ENCODE measurements around the gene MTMR12.

The MTMR12 gene

GRCh38 chr5:32274548-32275395 is 38.0 kb downstream of the MTMR12 start:
- DNase-seq (ENCODE audit: low read depth): no peak

GRCh38 chr5:32273821-32274220 is 38.9 kb downstream of the MTMR12 start:
- no peak for DNase-seq (ENCODE audit: low read depth)

DNA sequence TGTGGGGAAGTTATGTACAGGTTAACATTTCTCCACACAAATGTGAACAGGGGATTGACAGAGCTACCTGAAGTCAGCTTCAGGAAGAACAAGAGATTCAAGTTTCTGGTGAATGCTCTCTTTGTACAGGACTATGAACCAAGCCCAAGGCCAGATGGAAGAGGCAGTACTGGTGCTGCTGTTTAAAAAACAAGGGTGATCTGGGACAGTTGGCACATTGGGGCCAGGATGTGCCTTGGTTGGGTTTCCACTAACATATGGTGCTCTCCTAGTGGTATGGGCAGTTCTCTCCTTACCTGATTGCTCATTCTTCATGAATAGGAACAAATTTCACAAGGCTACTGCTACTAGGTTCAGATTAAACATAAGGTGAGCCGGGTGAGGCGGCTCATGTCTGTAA is 40.0 kb downstream of the MTMR12 start:
- DNase-seq (ENCODE audit: low read depth): no peak

DNA sequence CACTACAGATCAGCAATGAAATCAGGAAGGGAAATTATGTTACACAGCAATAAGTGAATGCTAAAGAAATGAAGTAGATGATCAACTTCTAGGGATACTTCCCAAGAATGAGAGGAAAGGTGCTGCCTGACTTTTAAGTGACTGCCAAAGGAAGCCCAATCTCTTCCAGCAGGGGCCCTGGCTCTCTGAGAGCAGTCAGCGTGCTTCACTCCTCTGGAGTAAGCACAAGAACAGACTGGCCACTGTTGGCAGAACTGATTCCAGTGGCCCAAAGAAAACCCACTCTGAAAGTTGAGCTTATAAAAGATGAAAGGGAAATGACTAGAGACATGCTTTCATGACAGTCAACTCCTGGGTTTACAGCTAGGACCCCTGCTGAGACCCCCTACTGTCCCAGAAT is 41.8 kb downstream of the MTMR12 start:
- DNase-seq (ENCODE audit: low read depth): no peak

DNA sequence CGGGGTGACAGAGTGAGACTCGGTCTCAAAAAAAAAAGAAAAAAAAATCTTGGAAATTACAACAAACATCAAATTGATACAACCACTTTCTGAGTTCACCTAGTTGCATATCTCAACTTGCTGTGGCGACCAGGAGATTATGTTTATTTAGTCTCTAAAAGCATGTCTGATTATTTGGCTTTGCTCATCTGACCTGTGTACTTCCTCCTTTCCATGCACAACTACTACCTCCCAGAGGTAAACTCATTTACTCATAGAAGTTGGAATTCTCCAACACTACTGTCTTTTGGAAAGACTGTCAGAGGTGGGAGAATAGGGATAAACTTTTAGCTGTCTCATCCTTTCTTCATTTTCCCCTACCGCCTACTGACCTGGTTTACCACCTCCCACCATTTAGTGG is 42.6 kb downstream of the MTMR12 start:
- no peak for DNase-seq (ENCODE audit: low read depth)

GRCh38 chr5:32265902-32266301 is 46.8 kb downstream of the MTMR12 start:
- DNase-seq (ENCODE audit: low read depth): no peak

DNA sequence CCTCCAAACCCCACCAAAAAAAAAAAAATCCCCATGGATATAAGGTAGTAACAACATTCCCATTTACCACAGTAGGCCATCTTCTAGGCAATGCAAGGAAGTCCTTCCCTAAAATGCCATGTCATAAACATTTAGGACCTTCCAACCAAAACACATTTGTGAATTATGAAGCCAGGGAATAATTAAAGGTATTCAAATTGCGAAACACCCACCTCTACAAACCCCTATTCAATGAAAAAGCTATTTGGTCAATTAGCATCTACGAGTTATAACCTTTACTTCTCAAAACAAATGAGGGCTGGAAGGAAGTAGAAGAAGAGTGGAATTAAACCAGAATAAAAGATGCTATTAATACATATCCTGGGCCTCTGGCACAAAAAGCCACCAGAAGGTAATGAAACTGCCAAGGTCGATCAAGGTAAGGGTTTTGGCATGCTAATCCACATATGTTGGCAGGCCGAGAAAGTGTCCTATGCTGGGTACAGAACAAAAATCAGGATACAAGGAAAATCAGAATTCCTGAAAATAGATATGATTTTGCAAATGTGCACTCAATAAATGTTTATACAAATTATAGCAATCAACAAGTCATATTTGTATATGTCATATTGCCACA is 47.7 kb downstream of the MTMR12 start:
- no peak for DNase-seq (ENCODE audit: low read depth)

- no peak for DNase-seq (ENCODE audit: low read depth)
Observed at GRCh38 chr5:32263684-32264083, 49.1 kb downstream of the MTMR12 start.

DNA sequence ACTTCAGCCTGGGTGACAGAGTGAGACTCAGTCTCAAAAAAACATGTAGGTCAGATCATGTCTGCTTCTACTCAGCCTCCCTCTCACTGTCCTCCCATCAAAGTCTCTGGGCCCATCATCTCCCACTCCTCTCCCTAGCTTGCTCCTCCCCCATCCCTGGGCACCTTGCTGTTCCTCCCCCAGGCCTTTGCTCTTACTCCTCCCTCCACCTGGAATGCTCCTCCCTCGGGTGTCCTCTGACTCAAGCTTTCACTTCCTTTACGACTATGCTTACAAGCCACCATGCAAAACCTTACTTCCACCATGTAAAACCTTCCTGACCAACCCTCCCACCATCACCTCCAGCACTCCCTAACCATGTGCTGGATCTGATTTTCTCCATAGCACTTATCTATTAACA is 51.5 kb downstream of the MTMR12 start:
- DNase-seq (ENCODE audit: low read depth): no peak

DNA sequence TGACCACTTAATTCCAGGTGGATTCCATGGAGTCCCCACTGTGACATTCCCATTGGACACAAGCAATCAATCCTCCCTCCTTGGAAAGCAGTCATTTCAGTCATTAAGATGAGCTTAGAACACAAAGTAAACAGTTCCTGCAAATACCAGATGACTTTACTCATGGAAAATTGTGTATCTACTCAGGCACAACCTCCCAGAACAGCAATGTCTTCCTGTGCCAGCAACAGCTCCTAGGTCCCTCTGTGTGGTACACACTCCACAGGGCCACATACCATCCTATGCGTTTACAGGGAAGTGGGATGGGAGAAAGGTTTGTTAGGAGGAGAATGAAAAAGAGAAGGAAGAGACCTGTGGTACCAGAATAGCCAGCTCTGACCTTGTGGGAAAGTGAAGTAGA is 53.7 kb downstream of the MTMR12 start:
- no peak for DNase-seq (ENCODE audit: low read depth)

GRCh38 chr5:32258424-32258823 is 54.3 kb downstream of the MTMR12 start:
- no peak for DNase-seq (ENCODE audit: low read depth)

GRCh38 chr5:32255540-32255900 is 57.2 kb downstream of the MTMR12 start:
- DNase-seq (ENCODE audit: low read depth): no peak

DNA sequence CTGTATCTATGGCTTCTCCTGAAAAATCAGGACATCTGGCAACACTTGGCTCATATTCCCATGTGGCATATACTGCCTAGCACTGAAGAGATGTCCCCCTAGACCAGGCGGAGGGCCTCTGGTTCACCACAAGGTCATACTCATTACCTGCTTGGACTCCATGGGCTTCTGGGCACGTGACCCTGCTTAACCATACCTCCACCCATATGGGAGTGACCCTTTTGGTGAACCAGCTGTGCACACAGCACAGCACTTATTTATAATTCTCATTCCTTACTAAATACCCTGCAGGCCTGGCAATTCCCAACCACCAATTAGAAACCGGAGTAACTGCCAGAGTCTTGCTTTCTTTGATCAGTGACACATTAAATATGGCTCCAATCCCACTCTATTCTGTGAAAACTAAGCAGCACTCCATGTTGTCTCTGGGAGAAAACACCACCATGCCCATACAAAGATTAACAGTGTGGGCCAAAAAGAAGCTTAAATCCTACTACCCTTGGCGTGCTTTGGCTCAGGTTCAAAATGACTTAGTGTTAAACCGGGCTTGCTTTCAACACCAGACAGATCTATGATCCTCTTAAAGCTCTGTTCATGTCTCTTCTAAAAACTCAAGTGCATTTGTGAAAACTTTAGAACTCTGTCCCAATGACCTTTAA is 57.7 kb downstream of the MTMR12 start:
- no peak for DNase-seq (ENCODE audit: low read depth)

GRCh38 chr5:32251871-32252458 is 60.8 kb downstream of the MTMR12 start:
- no peak for DNase-seq (ENCODE audit: low read depth)

GRCh38 chr5:32249668-32250067 is 63.1 kb downstream of the MTMR12 start:
- no peak for DNase-seq (ENCODE audit: low read depth)

DNA sequence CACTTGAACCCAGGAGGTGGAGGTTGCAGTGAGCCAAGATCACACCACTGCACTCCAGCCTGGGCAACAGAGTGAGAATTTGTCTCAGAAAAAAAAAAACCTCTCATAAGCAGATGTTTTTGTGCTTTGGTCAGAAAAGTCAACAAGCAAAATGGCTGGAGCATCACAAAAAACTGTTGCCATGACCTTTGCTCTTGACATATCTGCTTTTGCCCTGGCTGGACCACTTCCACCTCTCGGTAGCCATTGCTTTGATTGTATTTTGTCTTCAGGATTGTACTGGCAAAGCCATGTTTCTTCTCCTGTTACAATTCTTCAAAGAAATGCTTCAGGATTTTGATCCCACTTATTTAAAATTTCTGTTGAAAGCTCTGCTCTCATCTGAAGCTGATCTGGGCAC is 67.0 kb downstream of the MTMR12 start:
- DNase-seq (ENCODE audit: low read depth): no peak

DNA sequence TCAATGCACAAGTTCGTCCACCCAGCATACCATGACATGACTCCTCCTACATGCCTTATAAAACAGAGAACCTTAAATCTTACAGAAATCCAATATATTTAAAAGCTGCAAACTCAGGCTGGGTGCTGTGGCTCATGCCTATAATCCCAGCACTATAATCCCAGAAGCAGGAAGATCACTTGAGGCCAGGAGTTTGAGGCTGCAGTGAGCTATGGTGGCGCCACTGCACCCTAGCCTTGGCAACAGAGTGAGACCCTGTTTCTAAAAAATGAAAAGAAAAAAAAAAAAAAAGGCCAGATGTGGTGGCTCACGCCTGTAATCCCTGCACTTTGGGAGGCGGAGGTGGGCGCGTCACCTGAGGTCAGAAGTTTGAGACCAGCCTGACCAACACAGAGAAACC is 68.7 kb downstream of the MTMR12 start:
- DNase-seq (ENCODE audit: low read depth): no peak

DNA sequence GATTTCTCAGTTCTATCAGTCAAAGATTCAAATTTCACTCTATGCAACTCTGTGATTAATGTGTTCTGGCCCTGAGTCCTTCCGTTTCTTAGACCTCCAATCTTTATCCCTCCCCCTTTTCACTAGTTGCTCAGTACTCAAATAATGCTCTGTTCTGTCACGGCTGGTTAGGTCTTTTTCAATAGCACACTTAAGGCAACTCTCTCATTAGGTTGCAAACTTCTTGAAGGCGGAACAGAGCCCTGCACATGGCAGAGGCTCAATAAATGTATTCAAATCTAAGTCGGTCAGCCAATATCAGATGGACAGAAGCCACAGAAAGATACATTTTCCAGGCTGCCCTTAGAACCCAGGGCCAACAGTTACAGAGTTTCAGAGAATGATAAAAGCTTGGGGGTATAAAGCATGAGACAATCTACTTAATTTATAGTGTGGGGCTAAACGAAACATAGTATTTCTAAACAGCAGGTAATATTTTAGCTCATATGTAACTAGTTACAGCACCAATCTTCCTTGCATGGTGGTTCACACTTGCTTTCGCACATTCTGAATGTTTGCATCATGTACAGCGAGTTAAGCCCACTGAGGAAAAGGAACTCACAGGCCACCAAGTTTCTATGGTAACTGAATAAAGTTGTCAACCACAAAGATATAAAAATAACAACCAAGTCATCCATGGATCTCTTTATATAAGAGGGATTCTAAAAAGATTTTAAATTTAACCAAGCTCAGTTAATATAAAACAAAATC is 71.5 kb downstream of the MTMR12 start:
- no peak for DNase-seq (ENCODE audit: low read depth)

- no peak for DNase-seq (ENCODE audit: low read depth)
Observed at GRCh38 chr5:32239385-32239784, 73.4 kb downstream of the MTMR12 start.

- DNase-seq (ENCODE audit: low read depth): no peak
Observed at GRCh38 chr5:32233696-32234447, 78.9 kb downstream of the MTMR12 start.

GRCh38 chr5:32233220-32233695 is 79.5 kb downstream of the MTMR12 start:
- DNase-seq (ENCODE audit: low read depth): no peak

Data from activated T-helper 1 cell treated with Interleukin-2 at 50 U/mL for 16 hours (primary cell).